HG02852 (cell line): ENCODE results near the gene SMTN.
"Not testable (repeated sequence)": the region's sequence is repeated elsewhere in the genome, so short reads cannot be mapped to it uniquely, and the experiment has no call there.

Experiments used
- ATAC-seq: cut with Tn5 transposase; IDR thresholded peaks from one replicate; pipeline ENCODE4 v1.9.1; 2021; ENCODE audit warnings: mild to moderate bottlenecking, moderate library complexity; ENCODE audit not compliant: unreplicated experiment

The SMTN gene

DNA sequence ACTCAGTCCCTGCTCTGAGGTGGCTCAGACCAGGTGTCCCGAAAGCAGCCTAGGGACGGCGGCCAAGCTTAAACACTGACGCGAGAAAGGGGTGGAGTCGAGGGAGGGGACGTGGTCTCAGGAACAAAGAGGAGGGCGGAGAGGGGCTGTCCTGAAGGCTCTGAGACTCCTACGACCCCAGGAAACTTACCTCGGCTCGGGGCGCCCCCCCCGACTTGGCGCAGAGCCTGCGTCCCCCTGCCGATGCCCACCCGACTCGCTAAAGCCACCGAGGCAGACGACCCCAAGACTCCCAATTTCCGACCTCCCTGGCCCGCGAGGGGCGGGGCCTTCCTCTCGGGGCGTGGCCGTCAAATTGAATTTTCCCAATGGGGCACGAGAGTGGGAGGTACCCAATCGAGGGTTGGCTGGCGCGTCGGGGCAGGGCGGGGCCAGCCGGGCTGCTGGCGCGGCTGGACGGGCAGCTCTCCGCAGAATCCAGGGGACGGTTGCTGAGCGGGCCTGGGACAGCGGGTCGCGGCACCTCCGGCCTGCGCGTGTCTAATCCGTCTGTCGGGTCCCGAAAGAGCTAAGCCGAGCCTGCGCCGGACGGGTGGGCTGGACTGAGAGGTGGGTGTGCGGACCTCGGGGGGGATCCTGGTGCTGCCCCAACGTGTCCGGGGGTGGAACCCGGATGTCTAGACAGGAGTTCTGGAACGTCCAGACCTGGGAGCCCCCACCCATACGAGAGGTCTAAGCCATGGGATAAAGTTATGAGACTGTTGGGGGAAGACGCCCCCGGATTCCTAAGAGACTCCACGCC, at the start of gene SMTN:
TSS of gene SMTN (plus strand) at position 471 of the 802 bp plus-strand sequence. CDS start 1,941 bp downstream, outside the sequence.
- ATAC-seq = peak; percentile 64

DNA sequence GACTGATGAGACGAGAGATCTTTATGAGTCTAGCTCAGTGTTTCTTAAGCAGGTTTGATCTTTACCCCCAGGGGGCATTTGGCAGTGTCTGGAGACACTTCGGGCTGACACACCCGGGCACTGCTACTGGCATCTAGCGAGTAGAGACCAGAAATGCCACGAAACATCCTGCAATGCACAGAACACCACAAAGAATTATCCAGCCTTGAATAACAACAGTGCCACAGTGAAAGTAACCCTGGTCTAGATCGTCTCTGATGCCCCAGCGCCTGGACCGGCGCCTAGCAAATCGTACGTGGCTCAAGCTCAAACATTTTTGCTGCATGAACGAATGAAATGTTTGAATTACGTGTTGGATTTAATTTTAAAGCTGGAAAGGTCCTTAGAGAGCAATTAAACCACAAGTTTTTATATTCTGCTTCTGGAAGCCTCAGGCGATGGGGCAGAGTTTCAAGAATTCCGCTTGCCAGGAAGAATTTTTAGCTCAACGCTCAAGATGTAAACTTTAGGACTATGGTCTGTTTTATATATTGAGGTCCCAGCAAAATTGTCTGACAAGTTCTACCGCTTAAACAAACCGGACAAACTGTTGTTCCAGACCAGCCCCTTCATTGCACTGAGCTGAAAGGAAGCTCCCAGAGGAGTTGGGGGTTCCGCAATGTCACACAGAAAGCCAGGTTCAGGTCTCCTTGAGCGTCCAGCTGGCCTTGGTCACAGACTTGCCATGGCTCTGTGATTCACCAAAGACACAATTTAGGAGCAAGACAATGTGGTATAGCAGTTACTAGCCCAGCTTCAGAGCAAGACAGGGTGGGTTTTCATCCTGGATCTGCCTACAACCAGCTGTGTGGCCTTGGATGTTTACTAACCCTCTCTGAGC, 44.2 kb upstream of the SMTN start:
- no peak for ATAC-seq

DNA sequence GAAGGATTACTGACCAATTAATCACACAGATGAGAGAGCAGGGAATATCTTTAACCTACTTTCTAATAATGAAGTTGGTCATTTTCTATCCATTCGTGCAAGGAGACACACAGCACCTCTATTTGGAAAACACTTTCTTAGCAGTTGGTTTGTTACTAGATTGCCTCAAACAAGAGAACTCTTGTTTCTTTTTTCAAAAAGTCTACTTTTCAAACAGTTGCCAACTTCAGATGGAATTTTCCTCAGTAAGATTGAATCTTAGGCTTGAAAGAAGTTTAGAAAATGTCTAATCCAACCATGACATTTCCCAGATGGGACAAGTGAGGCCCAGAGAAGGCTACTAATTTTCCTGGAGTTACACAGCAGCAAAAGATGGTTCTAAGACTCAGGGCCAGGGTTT, 42.4 kb upstream of the SMTN start:
- ATAC-seq = no peak

DNA sequence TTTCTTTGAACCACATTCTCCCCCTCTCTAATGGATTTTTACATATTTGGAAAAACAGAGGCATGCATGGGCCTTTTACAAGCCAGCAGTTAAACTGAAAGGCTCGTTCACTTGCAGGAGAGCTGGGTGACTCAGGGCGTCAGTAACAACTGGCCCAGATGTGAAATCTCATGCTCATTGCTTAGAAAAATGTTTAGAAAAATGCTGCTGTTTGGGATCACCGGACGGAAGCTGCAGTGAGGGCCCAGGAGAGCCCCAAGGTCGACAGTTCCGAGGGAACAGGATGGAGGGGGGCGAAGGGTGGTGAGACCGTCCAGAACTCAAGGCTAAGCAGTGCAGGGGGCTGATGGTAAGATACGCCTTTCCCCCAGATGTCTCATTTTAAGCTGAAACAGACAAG, 41.7 kb upstream of the SMTN start:
- no peak for ATAC-seq

DNA sequence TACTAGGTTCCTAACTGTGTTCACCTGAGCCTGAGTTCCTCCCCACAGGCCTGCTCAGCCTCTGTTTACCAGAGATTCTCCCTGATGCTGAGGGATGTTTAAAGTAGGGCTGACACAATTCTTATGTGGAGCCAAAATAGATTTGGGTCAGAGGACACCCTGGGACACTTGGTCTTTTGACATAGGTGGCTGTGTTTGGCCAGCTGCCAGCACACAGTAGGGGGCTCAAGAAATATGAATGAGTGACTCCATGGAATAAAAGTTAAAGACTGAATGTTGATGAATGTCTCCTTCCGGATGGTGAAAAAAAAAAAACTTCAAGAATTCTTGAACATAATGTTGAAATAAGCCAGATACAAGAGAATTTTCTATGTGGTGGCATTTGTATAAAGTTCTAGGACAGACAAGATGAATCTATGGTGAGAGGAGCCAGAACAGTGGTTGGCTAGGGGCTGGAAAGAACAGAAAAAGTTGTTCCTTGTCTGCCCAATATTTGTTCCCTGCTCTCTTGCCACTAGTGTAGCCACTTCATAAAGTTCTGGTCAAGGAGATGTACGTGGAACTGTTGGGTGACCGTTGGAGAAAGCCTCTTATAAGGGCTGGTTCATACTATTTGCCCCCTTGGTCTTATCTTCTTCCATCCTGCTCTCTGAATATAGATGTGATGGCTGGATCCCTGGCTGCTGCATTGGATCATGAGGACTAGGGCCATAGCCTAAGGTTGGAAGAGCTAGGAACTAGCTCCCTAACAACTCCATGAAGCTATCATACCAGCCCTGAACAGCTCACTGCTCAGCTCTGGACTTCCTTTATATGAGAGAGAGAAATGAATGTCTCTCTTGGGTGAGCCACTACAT, 40.3 kb upstream of the SMTN start:
- no peak for ATAC-seq

DNA sequence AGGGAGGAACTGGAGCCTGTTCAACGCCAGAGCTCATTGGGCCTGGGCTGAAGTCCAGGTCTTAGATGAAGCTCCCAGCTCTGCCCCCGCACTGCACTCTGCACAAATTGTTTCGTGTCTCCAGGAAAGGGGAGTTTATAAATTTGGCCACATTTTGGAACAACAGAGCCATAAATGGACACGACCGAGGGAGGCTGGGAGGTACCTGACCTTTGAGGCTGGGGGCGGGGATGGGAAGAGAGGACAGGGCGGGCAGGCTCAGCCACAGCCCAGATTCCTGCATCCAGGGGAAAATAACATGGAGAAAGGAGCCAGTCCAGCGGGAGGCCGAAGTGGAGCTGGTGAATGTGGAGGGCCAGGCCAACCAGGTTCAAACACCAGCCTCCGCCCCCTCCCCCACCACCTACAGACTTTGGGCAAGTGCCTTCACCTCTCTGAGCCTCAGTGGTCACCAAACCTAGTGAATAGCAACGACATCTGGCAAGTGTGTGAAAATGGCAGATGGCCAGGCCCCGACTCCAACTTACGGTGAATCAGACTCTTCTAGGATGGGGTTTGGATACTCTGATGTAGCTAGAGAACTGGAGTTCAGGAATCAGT, 36.8 kb upstream of the SMTN start:
- no peak for ATAC-seq

DNA sequence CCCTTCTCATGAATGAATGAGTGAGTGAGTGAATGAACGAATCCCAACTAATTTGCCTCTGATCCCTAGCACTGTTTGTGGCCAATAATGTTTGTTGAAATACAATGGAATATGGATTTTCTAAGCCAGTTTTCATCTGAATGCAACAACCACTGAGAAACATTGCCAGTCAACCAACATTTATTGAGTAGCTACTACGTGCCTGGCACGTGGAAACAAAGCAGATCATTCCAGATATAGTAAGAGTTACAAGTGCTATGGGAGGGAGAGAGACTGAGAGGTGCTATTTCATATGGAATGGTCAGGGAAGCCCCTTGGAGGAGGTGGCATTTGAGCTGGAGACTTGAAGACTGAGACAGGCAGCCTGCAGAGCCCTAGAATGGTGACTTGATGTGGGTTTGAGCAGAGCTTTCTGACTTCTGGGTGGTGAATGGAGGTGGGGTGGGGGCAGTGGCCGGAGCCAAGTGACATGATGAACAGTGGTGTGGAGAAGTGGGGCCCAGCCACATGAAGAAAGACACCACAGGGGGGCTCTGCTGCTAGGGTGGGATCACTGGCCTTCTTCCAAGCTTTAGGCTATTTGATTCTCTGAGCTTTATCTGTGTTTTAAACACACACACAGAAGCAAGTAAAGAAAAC, 35.1 kb upstream of the SMTN start:
- no peak for ATAC-seq

DNA sequence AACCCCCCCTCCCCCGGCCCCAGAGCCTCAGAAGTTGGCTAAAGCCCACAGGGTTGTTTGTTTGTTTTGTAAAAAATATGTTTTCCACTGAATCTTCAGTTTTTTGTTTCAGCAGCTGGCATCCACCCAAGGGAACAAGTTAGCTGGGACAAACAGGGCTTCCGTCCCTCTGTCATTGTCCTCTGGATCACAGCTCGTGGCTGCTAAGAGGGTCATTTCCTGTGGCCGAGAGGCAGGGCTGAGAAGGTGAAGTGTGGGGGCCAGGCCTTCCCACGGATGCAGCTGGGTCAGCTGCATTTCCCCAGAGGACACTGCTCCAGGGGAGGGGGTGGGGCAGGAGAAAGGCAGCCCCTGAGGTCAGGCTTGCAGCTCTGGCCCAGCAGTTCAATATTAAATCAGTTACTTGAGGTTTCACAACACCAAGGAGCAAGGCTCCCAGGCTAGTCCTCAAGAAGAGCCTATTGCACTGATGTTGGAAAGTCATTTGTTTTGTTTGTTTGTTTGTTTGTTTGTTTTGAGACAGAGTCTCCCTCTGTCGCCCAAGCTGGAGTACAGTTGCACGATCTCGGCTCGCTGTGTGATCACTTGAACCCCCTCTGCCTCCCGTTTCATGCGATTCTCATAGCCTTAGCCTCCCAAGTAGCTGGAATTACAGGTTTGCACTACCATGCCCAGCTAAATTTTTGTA, 34.4 kb upstream of the SMTN start:
- no peak for ATAC-seq

DNA sequence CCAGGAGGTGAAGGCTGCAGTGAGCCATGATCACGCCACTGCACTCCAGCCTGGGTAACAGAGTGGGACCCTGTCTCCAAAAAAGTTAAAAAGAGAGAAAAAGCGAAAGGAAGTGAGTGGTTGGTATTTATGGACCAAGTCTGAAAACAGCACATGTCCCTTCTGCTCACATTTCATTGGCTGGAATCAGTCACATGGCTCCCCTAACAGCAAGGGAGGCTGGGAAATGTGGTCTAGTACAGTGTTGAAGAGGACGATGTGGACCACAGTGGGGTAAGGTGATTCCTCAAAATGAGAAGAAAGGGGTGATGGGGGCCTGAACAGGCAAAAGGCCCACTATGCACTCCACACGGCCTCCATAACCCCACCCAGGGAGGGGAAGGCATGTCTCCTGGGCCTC, 32.5 kb upstream of the SMTN start:
- no peak for ATAC-seq

DNA sequence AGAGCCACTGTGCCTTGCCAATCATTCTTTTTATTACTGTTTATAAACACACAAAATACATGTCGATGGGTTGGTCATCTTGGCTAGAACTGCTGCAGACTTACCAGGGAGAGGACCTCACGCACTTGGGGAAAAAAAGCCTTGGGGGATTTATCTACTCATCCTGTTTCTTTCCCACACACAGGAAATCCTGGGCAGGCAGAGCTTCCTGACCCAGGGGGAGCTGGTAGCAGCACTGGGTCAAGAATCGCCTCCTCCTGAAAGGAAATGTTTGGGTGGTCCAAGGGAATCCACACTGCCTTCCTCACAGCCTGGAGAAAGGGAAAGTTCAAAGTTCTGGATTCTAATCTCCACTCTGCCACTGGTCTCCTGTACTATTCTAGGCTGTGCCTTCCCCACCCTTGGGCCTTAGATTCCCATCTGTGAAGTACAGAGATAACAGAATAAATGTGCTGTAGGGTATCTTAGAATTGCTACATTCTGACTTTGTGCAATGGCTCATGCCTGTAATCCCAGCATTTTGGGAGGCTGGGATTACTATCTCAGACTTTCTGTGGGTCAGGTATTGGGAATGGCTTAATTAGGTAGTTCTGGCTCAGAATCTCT, 31.2 kb upstream of the SMTN start:
- ATAC-seq = no peak

DNA sequence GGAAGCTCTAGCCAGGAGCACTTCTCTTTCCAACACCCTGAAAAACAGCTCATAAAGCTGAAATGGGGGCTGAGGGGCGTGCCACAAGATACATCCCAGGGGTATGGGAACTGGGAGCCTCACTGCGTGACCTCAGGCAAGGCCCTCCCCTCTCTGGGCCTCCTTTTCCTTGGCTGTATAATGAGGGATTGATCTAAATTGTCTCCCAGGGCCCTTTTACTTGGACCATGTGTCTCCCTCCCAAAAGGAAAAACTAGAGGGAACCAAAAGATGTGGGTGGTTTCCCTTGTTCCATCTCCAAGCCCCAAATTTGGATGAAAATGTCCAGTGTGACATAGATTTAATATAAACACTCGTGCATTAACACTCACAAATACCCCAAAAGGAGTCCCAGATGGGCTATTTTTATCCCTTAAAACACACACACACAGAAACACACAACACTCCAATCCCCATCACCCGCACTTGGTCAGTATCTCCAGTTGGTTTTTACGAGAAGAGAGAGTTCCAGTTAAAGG, 25.9 kb upstream of the SMTN start:
- ATAC-seq = no peak

DNA sequence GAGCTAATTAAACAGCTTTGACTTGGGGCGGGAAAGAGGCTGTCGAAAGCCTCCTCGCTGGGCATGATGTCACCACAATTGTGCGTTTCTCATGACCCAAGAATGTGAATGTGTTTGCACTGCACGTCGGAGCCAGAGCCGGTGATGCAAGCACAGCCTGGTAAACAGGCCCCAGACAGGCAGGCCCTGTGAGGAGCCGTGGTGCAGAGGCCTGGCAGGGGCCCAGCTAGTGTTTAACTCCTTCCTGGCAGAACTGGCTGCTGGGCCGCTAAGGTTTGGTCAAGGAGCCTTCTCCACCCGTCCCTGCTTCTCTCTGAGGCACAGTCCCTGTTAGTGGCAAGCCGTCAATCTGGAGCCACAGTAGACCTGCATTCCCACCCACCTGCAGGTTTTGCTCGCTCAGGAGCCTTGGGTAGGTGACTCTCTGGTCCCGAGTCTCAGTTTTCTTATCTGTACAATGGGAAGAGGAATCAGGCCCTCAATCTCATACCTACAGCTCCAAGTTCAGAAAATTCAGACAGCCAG, 25.4 kb upstream of the SMTN start:
- ATAC-seq = no peak

DNA sequence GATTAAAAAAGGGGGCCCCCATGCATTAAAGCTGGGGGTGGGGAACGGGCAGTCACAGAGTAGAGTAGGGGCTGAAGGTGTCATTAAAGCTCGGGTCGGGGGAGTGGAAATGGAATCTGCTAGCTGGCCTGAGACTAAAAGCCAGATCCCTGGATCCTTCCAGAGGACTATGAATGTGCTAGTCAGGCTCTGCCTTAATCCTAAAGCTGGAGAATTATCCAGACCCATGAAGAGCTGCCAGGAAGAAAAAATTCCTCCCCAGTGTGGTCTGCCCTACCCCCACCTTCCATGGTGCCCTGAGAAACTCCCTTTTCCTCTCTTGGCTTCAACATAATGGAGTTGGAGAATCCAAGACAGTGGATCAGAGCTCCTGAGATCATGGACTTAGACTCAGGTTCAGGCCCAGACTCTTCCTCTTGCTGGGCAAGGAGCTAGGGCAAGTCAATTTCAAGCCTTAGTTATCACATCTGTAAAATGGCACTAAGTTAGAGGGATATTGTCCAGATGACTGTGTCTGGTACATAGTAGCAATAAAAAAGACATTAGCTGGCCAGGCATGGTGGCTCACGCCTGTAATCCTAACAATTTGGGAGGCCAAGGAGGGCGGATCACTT, 24.0 kb upstream of the SMTN start:
- ATAC-seq = no peak

DNA sequence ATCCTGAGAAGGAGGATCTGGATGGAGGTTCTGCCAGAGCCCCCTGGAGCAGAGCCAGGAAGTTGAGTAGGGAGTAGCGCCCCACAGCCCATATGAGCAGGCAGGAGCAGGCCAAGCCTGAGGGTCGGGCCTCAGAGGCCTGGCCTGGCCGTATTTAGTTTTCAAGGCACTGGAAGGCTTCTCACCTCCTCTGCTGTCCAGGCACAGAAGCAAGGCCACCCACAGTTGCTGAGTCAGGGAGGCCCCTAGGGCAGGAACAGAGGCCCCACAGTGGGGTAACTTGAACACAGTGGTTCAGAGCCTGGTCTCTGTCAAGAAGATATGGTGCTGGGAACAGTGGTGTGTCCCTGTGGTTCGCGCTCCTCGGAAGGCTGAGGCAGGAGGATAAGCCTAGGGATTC, 21.5 kb upstream of the SMTN start:
- not testable (repeated sequence) for ATAC-seq

DNA sequence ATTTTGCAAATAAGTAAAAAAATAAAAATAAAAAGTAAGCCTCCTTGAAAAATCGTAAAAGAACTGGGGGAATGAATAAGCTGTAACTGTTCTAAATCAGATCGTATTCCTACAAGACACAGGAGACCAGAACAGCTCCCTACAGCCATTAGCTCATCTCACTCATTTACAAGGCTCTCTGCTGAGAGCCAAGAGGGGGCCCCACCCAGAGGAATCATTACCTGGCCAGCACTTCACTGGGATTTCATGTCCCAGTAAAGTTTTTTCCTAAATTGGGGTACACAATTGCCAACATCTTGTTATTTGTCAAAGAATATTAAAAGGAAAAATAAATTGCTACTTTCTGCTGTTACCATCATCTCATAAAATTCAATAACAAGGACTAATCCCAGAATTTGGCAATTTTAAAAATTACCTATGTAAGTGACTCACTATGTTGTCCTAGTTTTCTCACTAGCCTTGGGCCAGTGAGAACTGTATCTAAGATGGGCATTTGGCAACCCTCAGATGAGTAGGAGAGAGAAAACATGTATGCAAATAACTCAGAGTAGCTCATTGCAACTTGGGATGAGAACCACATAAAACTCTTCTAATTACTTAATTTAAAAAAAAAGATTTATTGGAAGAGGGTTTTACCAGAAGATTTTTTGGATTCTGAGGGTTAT, 18.4 kb upstream of the SMTN start:
- no peak for ATAC-seq

DNA sequence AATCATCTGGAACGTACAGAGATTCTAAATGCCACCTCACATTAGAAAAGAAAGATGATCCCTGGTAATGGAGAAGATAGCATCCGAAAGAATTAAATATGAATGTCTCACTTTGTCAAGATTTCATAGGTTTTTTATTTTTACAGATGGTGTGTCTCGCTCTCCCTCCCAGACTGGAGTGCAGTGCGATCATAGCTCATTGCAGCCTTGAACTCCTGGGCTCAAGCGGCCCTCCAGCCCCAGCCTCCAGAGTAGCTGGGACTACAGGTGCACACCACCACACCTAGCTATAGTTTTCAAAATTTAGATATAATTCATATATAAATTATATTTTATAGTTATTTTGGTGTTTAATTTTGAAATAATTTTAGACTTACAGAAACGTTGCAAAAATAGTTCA, 16.7 kb upstream of the SMTN start:
- no peak for ATAC-seq

DNA sequence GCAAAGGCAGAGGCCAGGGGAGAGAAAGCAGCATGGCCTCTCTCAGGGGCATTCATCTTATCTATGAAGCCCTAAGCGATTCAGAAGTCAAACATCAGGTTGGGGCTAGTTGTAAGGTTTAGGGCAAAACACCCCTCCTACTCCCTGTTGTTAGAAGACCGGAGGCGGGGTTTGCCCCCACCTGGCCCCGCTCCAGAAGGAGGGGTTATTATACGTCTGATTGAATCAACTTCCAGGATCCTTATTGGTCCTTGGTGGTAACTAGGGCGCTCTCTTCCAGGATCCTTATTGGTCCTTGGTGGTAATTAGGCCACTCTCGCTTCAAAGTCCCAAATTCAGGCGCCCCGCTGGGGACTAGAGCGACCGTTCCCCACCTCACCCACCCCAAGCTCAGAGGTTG, 12.1 kb upstream of the SMTN start:
- no peak for ATAC-seq
